K562 (cell line): ENCODE data around the gene APOC1. TPM values are rescaled to one million over a fixed set of nuclear protein-coding genes. Genes with fewer than 3 reads are reported as not detected.

ENCODE experiments used
- ARNT ChIP-seq, 2 experiments: fragments of 450-650 bp; IDR thresholded peaks; 2 replicates each; pipeline ENCODE4 v1.6.1; 2016; ENCODE audit warnings: mild to moderate bottlenecking in 1 of 2
- BCOR ChIP-seq: fragments of 450-650 bp; IDR thresholded peaks from 2 replicates; pipeline ENCODE4 v1.6.1; 2016
- CCAR2 ChIP-seq: fragments of 200-400 bp; formaldehyde crosslinking; IDR thresholded peaks from 2 replicates; pipeline ENCODE4 v1.6.1; 2017; ENCODE audit warnings: mild to moderate bottlenecking, low read depth, low read length
- CREB1 ChIP-seq, 2 experiments: sonication (generic) in 1 of 2; formaldehyde crosslinking in 1 of 2; IDR thresholded peaks; 2 replicates each; pipeline versions ENCODE4 v1.6.1 to v1.8.0; 2012 to 2022; ENCODE audit warnings: inconsistent platforms in 1 of 2, mild to moderate bottlenecking in 1 of 2, missing genetic modification reagents in 1 of 2, moderate library complexity in 1 of 2
- CREM ChIP-seq: IDR thresholded peaks from 2 replicates; pipeline ENCODE4 v1.6.1; 2014; ENCODE audit warnings: antibody characterized with exemption, low read depth
- E2F3 ChIP-seq: fragments of 250-450 bp; sonication (Bioruptor Pico); IDR thresholded peaks from 2 replicates; pipeline ENCODE4 v1.4.0; 2020; ENCODE audit warnings: mild to moderate bottlenecking
- FOS ChIP-seq: IDR thresholded peaks from 3 replicates; pipeline ENCODE4 v1.6.1; 2011; ENCODE audit not compliant: insufficient read length; ENCODE audit errors: extremely low read depth
- HMG20A ChIP-seq: fragments of 450-650 bp; formaldehyde crosslinking; conservative IDR thresholded peaks from 2 replicates; pipeline ENCODE4 v1.4.0; 2020; ENCODE audit warnings: mild to moderate bottlenecking, mixed read lengths
- HMGN3 ChIP-seq: IDR thresholded peaks from 2 replicates; pipeline ENCODE4 v1.6.1; 2011; ENCODE audit warnings: borderline replicate concordance, low read depth, mild to moderate bottlenecking, mixed read lengths, low read length; ENCODE audit not compliant: insufficient read length; ENCODE audit errors: extremely low read depth
- JUND ChIP-seq, 2 experiments: IDR thresholded peaks; 2 replicates in 1 of 2; 3 replicates in 1 of 2; pipeline ENCODE4 v1.6.1; 2011; ENCODE audit warnings: borderline replicate concordance in 2 of 2, low read depth in 2 of 2, low read length in 2 of 2, improper control_type of control experiment in 1 of 2, missing biosample characterization in 1 of 2, missing genetic modification characterization in 1 of 2, missing genetic modification reagents in 1 of 2
- KDM4B ChIP-seq, 2 experiments: fragments of 450-650 bp in 1 of 2; sonication (generic) in 1 of 2; IDR thresholded peaks; 2 replicates each; pipeline ENCODE4 v1.6.1; 2016 to 2017; ENCODE audit warnings: borderline replicate concordance in 2 of 2, antibody characterized with exemption in 1 of 2, low read depth in 1 of 2, mild to moderate bottlenecking in 1 of 2
- MEIS2 ChIP-seq: fragments of 450-650 bp; IDR thresholded peaks from 2 replicates; pipeline ENCODE4 v1.6.1; 2014; ENCODE audit warnings: mild to moderate bottlenecking; ENCODE audit not compliant: partially characterized antibody
- POLR2AphosphoS2 ChIP-seq: IDR thresholded peaks from 2 replicates; pipeline ENCODE4 v1.6.1; 2012; ENCODE audit warnings: low read length, improper control_type of control experiment
- PPARD ChIP-seq: fragments of 250-450 bp; sonication (Bioruptor Pico); IDR thresholded peaks from 2 replicates; pipeline ENCODE4 v1.8.0; 2022; ENCODE audit warnings: inconsistent platforms, mild to moderate bottlenecking, moderate library complexity
- RFX1 ChIP-seq: fragments of 450-650 bp; IDR thresholded peaks from 2 replicates; pipeline ENCODE4 v1.6.1; 2016; ENCODE audit warnings: mild to moderate bottlenecking, moderate library complexity
- RNF2 ChIP-seq: sonication (generic); IDR thresholded peaks from 2 replicates; pipeline ENCODE4 v1.6.1; 2016
- TCFL5 ChIP-seq: fragments of 250-450 bp; sonication (Bioruptor Pico); conservative IDR thresholded peaks from 2 replicates; pipeline ENCODE4 v1.6.1; 2021; ENCODE audit warnings: mild to moderate bottlenecking, moderate library complexity, matching md5 sums
- TGIF2 ChIP-seq: sonication (generic); formaldehyde crosslinking; IDR thresholded peaks from 2 replicates; pipeline ENCODE4 v1.8.1; 2022; ENCODE audit warnings: mild to moderate bottlenecking, missing genetic modification reagents, moderate library complexity
- TRIM24 ChIP-seq, 2 experiments: fragments of 450-650 bp; IDR thresholded peaks; 2 replicates each; pipeline ENCODE4 v1.6.1; 2016
- ZEB2 ChIP-seq: fragments of 450-650 bp; IDR thresholded peaks from 2 replicates; pipeline ENCODE4 v1.6.1; 2016
- ZNF121 ChIP-seq: sonication (generic); formaldehyde crosslinking; conservative IDR thresholded peaks from 2 replicates; pipeline ENCODE4 v1.8.0; 2022; ENCODE audit warnings: missing genetic modification reagents
- ZNF146 ChIP-seq: IDR thresholded peaks from one replicate; pipeline ENCODE4 v1.6.1; 2018; ENCODE audit warnings: missing compliant biosample characterization; ENCODE audit not compliant: unreplicated experiment
- ZNF707 ChIP-seq: fragments of 250-450 bp; sonication (Bioruptor Pico); conservative IDR thresholded peaks from 2 replicates; pipeline ENCODE4 v1.8.0; 2022; ENCODE audit warnings: inconsistent platforms, mild to moderate bottlenecking, moderate library complexity
- polyA plus RNA-seq, 8 experiments: library from polyadenylated mRNA; depleted of rRNA in 4 of 8; stranded (reverse) in 5 of 8; unstranded in 3 of 8; fragments of >200 nt; fragmentation: Nextera tagmentation in 2 of 8; fragmentation: Illumina TruSeq in 1 of 8; extraction: Ambion mirVana in 2 of 8; extraction: Trizol in 1 of 8; gene quantifications; 2 replicates each; pipeline versions ENCODE4 v1.2.1 to v1.2.3, GENCODE V29; 2011 to 2014; ENCODE audit warnings: inconsistent platforms in 1 of 8, missing spikeins in 1 of 8
- total RNA-seq, 7 experiments: library from RNA; depleted of rRNA in 6 of 7; stranded (reverse); fragments of >200 nt in 6 of 7; fragmentation: Illumina TruSeq in 2 of 7; extraction: Trizol in 2 of 7; gene quantifications; 2 replicates each; pipeline versions ENCODE4 v1.2.1 to v1.2.3, GENCODE V29; 2011 to 2021; ENCODE audit warnings: low replicate concordance in 1 of 7
- TF ChIP-seq, protein P1 (sequence below): fragments of 450-650 bp; formaldehyde crosslinking; IDR thresholded peaks from 2 replicates; pipeline ENCODE4 v1.4.0; 2020; ENCODE audit warnings: mild to moderate bottlenecking, moderate library complexity
- TF ChIP-seq, protein P2 (sequence below): fragments of 450-650 bp; conservative IDR thresholded peaks from 2 replicates; pipeline ENCODE4 v1.6.1; 2016; ENCODE audit warnings: missing genetic modification characterization, low read depth, mild to moderate bottlenecking, missing compliant biosample characterization, moderate library complexity
- TF ChIP-seq, protein P3 (sequence below): fragments of 450-650 bp; IDR thresholded peaks from 2 replicates; pipeline ENCODE4 v1.6.1; 2016; ENCODE audit warnings: antibody characterized with exemption

The APOC1 gene
- total and polyA plus RNA-seq, 9 of the 15 experiments (the other 6 are each of a cell fraction or from before 2014, with no cell fraction given): 115 to 408 (median 220) TPM

DNA sequence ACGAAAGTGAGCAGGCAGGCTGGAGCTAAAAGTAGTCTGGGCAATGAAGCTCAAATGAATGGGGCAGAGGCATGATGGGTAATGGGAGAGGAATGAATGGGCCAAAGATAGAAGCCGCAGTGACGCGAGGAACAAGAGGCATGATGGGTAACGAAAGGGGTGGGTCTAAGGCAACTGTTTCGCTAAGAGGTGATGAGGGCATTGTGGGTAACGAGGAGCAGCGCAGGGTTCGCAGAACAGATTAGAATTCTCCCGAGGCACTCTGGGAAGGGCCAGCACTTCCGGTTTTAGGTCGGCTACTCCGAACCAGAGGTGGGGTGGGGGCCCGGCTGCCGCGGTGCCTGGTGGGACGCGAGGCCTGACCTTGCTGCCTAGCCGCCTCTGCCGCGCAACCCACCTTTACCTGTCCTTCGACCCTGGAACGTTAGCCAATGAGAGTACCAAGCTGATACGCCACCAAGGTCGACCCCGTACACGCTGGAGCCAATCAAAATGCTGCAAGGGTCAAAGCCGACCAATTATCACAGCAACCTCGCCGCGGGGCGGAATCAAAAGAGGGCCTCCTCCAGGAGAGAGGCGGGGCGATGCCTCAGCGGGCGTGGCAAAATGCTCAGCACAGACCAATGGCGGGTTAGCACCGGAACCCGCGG, 23.9 kb upstream of the APOC1 start (continued):
- TF ChIP-seq, protein P1, sequence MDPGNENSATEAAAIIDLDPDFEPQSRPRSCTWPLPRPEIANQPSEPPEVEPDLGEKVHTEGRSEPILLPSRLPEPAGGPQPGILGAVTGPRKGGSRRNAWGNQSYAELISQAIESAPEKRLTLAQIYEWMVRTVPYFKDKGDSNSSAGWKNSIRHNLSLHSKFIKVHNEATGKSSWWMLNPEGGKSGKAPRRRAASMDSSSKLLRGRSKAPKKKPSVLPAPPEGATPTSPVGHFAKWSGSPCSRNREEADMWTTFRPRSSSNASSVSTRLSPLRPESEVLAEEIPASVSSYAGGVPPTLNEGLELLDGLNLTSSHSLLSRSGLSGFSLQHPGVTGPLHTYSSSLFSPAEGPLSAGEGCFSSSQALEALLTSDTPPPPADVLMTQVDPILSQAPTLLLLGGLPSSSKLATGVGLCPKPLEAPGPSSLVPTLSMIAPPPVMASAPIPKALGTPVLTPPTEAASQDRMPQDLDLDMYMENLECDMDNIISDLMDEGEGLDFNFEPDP (CRISPR knock-in tag): no peak
- no peak for TF ChIP-seq ZNF121 (CRISPR knock-in tag)
- TF ChIP-seq, protein P2, sequence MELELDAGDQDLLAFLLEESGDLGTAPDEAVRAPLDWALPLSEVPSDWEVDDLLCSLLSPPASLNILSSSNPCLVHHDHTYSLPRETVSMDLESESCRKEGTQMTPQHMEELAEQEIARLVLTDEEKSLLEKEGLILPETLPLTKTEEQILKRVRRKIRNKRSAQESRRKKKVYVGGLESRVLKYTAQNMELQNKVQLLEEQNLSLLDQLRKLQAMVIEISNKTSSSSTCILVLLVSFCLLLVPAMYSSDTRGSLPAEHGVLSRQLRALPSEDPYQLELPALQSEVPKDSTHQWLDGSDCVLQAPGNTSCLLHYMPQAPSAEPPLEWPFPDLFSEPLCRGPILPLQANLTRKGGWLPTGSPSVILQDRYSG (tag): no peak
- no peak for TF ChIP-seq RFX1
- peak; percentile 70 for TF ChIP-seq CREB1 (IDR thresholded peaks at IDR 0.05)
- TF ChIP-seq CREB1 (CRISPR knock-in tag; IDR thresholded peaks at IDR 0.05): peak; percentile 68
- TF ChIP-seq FOS: peak; percentile 93
- TF ChIP-seq ARNT (IDR thresholded peaks at IDR 0.05): peak; percentile 71 to 100
- no peak for TF ChIP-seq PPARD (CRISPR knock-in tag)
- no peak for TF ChIP-seq E2F3 (CRISPR knock-in tag)
- peak; percentile 90 for TF ChIP-seq CREM
- TF ChIP-seq JUND (IDR thresholded peaks at IDR 0.05; ENCODE audit: borderline replicate concordance, low read depth, low read length): peak; percentile 52; the same call in 1 of the 2 replicates
- peak; percentile 55; the same call in 1 of the 3 replicates for TF ChIP-seq JUND (tag; IDR thresholded peaks at IDR 0.05; ENCODE audit: borderline replicate concordance, low read depth, low read length)
- TF ChIP-seq BCOR: no peak
- TF ChIP-seq HMG20A (CRISPR knock-in tag): no peak
- peak in 1 of 2 experiments; percentile 39; a peak in 2 of 4 replicates for TF ChIP-seq TRIM24 (IDR thresholded peaks at IDR 0.05)
- TF ChIP-seq KDM4B (IDR thresholded peaks at IDR 0.05; ENCODE audit: borderline replicate concordance in 2 of 2, low read depth in 1 of 2): no peak
- TF ChIP-seq, protein P3, sequence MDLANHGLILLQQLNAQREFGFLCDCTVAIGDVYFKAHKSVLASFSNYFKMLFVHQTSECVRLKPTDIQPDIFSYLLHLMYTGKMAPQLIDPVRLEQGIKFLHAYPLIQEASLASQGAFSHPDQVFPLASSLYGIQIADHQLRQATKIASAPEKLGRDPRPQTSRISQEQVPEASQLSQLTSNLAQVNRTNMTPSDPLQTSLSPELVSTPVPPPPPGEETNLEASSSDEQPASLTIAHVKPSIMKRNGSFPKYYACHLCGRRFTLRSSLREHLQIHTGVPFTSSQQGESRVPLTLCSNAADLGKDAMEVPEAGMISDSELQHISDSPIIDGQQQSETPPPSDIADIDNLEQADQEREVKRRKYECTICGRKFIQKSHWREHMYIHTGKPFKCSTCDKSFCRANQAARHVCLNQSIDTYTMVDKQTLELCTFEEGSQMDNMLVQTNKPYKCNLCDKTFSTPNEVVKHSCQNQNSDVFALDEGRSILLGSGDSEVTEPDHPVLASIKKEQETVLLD: peak; percentile 78; the same call in 1 of the 2 replicates
- peak; percentile 73; the same call in 1 of the 2 replicates for TF ChIP-seq POLR2AphosphoS2
- TF ChIP-seq ZNF146 (CRISPR knock-in tag): no peak
- TF ChIP-seq RNF2: peak; percentile 17; the same call in 1 of the 2 replicates
- no peak for TF ChIP-seq TCFL5 (CRISPR knock-in tag)
- no peak for TF ChIP-seq TGIF2 (CRISPR knock-in tag)
- TF ChIP-seq HMGN3: peak; percentile 75
- no peak for TF ChIP-seq ZNF707 (CRISPR knock-in tag)
- peak; percentile 71; the same call in 1 of the 2 replicates for TF ChIP-seq ZEB2
- 0 out of 2 replicates have a peak, but pooled peaks have one; percentile 30 for TF ChIP-seq CCAR2
- TF ChIP-seq MEIS2: peak; percentile 53
